ACC112 (cell line): ENCODE results near the gene FAM200A.
"Not testable (repeated sequence)": the region's sequence is repeated elsewhere in the genome, so short reads cannot be mapped to it uniquely, and the experiment has no call there.

ENCODE experiments used
- H2AFZ ChIP-seq: fragments of 200-600 bp; sonication (generic); one replicate; pipeline ENCODE4 v1.6.0; 2017; ENCODE audit warnings: antibody characterized with exemption, low read length; ENCODE audit not compliant: unreplicated experiment
- H3K27ac ChIP-seq: fragments of 200-600 bp; sonication (generic); 2 replicates; pipeline ENCODE4 v1.5.1; 2014; ENCODE audit warnings: low read depth, mild to moderate bottlenecking, antibody characterized with exemption, low read length, moderate library complexity
- H3K27me3 ChIP-seq: fragments of 200-600 bp; sonication (generic); 2 replicates; pipeline ENCODE4 v1.6.1; 2014; ENCODE audit warnings: mild to moderate bottlenecking, antibody characterized with exemption, low read length, moderate library complexity, mixed read lengths; ENCODE audit not compliant: insufficient read depth
- H3K36me3 ChIP-seq: fragments of 200-600 bp; sonication (generic); 2 replicates; pipeline ENCODE4 v1.6.1; 2016; ENCODE audit warnings: mild to moderate bottlenecking, antibody characterized with exemption, low read length, moderate library complexity, mixed read lengths; ENCODE audit not compliant: insufficient read depth
- H3K4me1 ChIP-seq: fragments of 200-600 bp; sonication (generic); one replicate; pipeline ENCODE4 v1.6.1; 2016; ENCODE audit warnings: low read length, mixed read lengths; ENCODE audit not compliant: insufficient read depth, unreplicated experiment, control insufficient read depth
- H3K4me3 ChIP-seq: fragments of 200-600 bp; sonication (generic); 2 replicates; pipeline ENCODE4 v1.5.1; 2014; ENCODE audit warnings: mild to moderate bottlenecking, low read depth, low read length
- H3K79me2 ChIP-seq: fragments of 200-600 bp; sonication (generic); one replicate; pipeline ENCODE4 v1.6.0; 2016; ENCODE audit warnings: low read length; ENCODE audit not compliant: control insufficient read depth, unreplicated experiment, insufficient read depth

Gene FAM200A

DNA sequence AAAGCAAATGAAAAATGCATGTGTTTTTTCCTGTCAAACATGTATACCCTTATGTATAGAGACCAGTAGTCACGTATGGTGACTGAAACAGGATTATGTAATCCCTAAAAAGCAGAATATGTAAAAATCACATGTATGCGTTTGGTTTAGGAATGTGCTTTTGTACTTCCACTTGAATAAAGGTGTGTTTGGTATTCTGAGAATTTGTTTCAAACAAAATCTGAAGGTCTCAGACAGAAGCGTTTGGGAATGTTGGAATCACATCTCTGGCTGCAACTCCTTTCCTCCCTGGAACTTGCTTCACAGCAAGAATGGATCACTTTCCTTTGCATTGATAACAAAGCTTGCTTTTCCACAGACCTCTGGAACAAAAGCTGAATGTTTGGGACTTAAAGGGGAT, 24.3 kb upstream of the FAM200A start:
- Histone ChIP-seq H3K79me2 (no peaks in the 10 kb centered on the region), H3K27me3 (no peaks in the 10 kb centered on the region), H3K27ac (no peak overlapping the region), H2AFZ (no peak overlapping the region), H3K4me1 (peaks cover 8% of the 10 kb centered on the region), H3K36me3 (peaks cover 26% of the 10 kb centered on the region), H3K4me3 (no peak overlapping the region)

DNA sequence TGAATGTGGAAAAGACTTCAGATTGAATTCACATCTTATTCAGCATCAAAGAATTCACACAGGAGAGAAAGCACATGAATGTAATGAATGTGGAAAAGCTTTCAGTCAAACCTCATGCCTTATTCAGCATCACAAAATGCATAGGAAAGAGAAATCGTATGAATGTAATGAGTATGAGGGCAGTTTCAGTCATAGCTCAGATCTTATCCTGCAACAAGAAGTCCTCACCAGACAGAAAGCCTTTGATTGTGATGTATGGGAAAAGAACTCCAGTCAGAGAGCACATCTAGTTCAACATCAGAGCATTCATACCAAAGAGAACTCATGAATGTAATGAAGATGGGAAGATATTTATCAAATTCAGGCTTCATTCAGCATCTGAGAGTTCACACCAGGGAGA, 21.3 kb upstream of the FAM200A start:
- Histone ChIP-seq H3K79me2 (no peaks in the 10 kb centered on the region), H3K4me3 (no peak overlapping the region), H3K27ac (no peak overlapping the region), H3K27me3 (no peaks in the 10 kb centered on the region), H2AFZ (no peak overlapping the region), H3K4me1 (no peaks in the 10 kb centered on the region), H3K36me3 (peaks cover 53% of the 10 kb centered on the region)

DNA sequence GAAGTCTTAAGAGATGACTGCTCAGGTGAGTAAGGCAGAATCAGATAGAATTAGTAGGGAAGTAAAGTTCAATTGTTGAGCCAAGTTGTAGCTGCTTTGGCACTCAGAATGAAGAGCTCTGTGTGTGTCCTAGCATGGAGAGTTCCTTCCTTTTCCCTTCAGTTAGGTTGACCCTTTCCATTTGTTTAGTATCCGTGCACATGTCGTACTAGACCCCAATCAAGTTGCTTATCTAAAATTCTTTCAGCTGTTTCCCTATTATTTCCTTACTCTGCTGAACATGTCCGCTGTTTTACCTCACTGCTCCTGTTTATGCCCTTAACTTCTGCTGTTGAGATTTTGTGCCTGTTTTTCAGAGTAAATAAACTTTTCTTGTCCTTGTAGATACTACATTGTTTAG, 19.9 kb upstream of the FAM200A start:
- H3K4me1 ChIP-seq = no peaks in the 10 kb centered on the region
- peaks cover 4% of the 10 kb centered on the region for H3K79me2 ChIP-seq
- no peak overlapping the region for H3K27ac ChIP-seq
- peaks cover 56% of the 10 kb centered on the region for H3K36me3 ChIP-seq
- no peaks in the 10 kb centered on the region for H3K27me3 ChIP-seq
- no peak overlapping the region for H3K4me3 ChIP-seq
- no peak overlapping the region for H2AFZ ChIP-seq

DNA sequence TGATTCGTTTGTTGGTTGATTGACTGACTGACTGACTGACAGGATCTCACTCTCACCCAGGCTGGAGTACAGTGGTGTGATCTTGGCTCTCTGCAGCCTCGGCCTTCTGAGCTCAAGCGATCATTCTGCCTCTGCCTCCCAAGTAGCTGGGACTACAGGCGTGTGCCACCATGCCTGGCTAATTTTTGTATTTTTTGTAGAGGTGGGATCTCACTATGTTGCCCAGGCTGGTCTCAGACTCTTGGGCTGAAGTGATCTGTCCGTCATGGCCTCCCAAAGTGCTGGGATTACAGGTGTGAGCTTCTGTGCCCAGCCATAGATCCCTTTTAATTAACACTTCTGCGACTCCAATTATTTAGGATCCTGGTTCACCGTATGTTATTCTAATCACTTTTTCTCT, 16.9 kb upstream of the FAM200A start:
- Histone ChIP-seq H3K79me2 (peaks cover 31% of the 10 kb centered on the region), H3K36me3 (peaks cover 79% of the 10 kb centered on the region), H3K4me1 (peaks cover 10% of the 10 kb centered on the region)
- H3K27ac ChIP-seq, H2AFZ ChIP-seq, H3K4me3 ChIP-seq, H3K27me3 ChIP-seq: not testable (repeated sequence)

DNA sequence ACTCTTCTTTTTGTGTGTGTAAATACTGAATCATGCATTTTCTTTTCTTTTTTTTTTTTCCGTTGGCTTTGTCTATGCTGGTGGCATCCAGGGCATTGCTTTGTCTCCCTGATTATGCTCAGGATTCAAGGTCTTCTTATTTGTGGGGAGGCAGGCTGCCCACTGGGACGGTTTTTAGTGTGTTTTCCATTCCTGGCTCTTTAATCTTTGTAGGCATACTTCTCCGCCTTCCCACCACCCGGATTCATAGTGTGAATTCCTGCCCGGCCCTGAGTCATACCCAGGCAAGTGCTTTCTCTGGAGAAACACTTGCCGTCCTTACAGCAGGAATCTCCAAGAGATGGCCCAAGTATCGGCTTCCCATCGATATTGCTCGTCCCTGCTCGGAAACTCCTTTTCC, 11.7 kb upstream of the FAM200A start:
- peaks cover 43% of the 10 kb centered on the region for H3K4me1 ChIP-seq
- peak overlapping the region; percentile 89 for H3K27ac ChIP-seq
- peaks cover 68% of the 10 kb centered on the region for H3K79me2 ChIP-seq
- H3K4me3 ChIP-seq = peak overlapping the region; percentile 32; the same call in 1 of the 2 replicates
- H3K36me3 ChIP-seq = peaks cover 51% of the 10 kb centered on the region
- no peaks in the 10 kb centered on the region for H3K27me3 ChIP-seq
- H2AFZ ChIP-seq = no peak overlapping the region

DNA sequence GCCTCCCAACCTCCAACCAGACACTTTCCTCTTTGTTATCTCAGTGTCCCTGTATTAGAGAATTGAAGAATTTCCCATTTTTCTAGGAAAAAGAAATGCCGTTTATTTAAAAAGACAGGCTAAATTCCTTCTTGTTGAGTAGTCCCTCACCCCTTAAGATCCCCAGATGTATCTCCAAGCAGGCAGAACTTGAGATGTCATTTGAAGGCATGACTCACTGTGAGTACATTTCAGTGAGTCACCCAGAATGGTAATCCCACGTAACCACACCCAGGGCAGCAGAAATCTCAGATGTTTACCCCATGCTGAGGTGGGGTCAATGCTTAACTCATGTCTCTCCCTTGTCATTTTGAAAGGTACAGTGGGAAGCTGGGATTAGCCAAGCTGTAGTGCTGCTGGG, 10.9 kb upstream of the FAM200A start:
- H3K27me3 ChIP-seq = no peaks in the 10 kb centered on the region
- H3K27ac ChIP-seq = peak overlapping the region; percentile 89
- peaks cover 74% of the 10 kb centered on the region for H3K79me2 ChIP-seq
- H3K4me1 ChIP-seq = peaks cover 43% of the 10 kb centered on the region
- peak overlapping the region; percentile 31 for H3K4me3 ChIP-seq
- H3K36me3 ChIP-seq = peaks cover 49% of the 10 kb centered on the region
- no peak overlapping the region for H2AFZ ChIP-seq

DNA sequence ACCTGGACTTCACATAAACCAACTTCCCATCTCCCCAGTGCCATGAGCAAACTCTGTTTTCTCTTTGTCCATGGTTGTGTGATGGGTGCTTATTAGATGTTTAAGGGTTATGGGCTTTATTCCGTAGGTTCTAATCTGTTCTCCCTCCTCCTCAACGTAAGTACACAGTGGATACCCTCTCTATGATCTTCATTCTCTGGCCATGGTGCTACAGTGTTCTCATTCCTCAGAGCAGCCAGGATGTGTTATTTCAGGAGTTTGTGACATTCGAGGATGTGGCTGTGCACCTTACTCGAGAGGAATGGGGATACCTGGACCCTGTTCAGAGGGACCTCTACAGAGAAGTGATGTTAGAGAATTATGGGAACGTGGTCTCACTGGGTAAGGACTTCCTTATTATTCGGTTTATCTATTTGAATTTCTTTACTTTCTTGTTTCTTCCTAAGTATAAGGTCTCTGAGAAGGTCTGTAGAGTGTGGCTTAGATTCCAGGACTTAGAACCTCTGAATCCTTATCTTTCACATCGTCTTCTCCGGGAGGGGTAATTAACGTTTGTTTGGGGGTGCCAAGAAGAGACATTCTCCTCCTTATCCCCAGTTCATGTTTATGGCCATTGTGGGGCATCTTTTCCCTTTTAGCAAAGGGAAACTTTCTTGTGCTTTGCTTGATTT, 10.3 kb upstream of the FAM200A start:
- Histone ChIP-seq H2AFZ (no peak overlapping the region), H3K4me3 (peak overlapping the region; percentile 31), H3K36me3 (peaks cover 46% of the 10 kb centered on the region), H3K4me1 (peaks cover 46% of the 10 kb centered on the region), H3K27ac (peak overlapping the region; percentile 89), H3K79me2 (peaks cover 75% of the 10 kb centered on the region), H3K27me3 (no peaks in the 10 kb centered on the region)

DNA sequence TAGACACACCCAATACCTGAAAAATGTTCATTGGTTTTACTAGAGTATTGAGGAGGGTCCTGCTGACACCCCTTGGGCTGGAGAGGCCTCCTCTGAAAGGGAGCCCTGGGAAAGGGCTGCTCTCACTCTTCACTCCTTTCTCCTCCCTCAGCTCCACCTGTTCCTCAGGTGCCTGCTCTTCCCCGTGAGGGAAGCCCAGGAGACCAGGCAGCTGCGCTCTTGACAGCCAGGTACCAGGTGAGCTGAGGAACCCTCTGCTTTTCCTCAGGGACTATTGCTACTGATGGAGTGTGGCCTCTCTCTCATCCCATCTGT, 9.8 kb upstream of the FAM200A start:
- Histone ChIP-seq H3K27me3 (no peaks in the 10 kb centered on the region), H3K4me1 (peaks cover 51% of the 10 kb centered on the region), H3K36me3 (peaks cover 46% of the 10 kb centered on the region), H3K27ac (peak overlapping the region; percentile 89), H2AFZ (no peak overlapping the region), H3K79me2 (peaks cover 81% of the 10 kb centered on the region), H3K4me3 (no peak overlapping the region)

DNA sequence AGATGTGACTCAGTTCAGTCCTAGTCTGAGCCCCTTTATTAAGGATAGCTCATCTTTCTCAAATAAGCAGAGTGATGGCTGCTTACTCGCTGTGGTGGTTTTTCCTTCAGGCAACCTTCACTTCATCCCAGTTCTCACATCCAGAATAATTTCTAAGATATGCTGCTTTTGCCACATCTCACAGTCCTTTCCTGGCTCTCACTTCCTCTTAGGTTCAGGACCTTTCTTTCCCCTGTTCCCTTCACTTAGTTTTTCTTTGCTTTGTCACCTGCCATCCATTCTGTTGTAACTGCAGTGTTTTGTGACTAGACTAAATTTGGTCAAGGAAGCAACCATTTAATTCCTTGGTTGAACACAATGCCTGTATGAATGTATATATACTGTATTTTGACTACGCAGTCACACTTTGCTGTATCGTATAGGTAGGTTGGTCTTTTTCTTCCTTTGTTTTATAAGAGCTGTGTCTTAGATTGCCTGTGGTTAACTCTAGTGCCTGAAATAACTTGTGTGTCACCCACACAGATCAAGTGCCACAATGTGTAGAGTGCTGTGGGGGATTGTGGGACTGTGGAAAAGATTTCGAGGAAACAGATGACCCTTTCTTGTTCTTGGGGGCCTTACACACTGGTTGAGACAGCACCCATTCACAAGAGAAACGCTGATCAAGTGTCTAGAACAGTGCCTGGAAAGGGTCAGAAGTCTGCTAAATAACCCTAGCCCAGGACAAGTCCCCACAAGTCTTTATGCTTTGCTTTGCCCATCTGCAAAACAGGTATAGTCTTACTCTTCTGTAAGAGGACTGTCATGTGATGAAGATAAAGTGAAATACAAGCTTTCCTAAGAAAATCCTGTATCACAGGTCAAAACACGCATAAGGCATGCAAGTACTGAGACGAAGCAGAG, 9.2 kb upstream of the FAM200A start:
- peaks cover 76% of the 10 kb centered on the region for H3K79me2 ChIP-seq
- peaks cover 51% of the 10 kb centered on the region for H3K4me1 ChIP-seq
- no peaks in the 10 kb centered on the region for H3K27me3 ChIP-seq
- peak overlapping the region; percentile 89 for H3K27ac ChIP-seq
- no peak overlapping the region for H2AFZ ChIP-seq
- peaks cover 41% of the 10 kb centered on the region for H3K36me3 ChIP-seq
- H3K4me3 ChIP-seq = peak overlapping the region; percentile 96; the same call in 1 of the 2 replicates

DNA sequence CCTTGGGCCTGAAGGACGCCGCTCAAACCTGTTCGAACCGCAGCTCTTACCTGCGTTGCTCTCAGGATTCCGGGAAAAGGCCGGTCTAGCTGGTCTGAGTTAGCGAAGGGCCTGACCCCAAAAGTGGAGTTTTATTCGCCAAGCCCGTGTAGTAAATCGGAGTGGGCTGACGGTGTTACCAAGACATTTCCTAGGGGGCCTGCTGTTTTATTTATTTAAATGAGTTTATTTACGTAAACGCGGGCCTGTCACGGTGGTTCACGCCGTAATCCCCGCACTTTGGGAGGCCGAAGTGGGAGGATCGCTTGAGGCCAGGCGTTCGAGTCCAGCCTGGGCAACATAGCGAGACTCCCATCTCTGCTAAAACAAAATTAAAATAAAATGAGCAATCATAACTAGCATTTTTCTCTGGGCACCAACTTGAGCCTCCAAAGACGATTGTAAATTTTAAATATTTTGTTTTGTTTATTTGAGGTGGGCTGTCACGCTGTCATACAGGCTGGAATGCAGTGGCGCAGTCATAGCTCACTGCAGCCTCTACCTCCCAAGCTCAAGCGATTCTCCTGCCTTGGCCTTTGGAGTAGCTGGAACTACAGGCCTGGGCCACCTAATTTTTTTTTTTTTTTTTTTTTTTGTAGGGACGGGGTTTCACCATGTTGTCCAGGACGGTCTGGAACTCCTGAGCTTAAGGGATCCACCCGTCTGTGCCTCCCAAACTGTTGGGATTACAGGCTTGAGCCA, 7.4 kb upstream of the FAM200A start:
- peaks cover 60% of the 10 kb centered on the region for H3K79me2 ChIP-seq
- H3K27me3 ChIP-seq = no peaks in the 10 kb centered on the region
- H3K36me3 ChIP-seq = peaks cover 27% of the 10 kb centered on the region
- H3K4me1 ChIP-seq = peaks cover 47% of the 10 kb centered on the region
- H3K4me3 ChIP-seq = peak overlapping the region; percentile 96
- peak overlapping the region; percentile 85 for H3K27ac ChIP-seq
- H2AFZ ChIP-seq = peak overlapping the region; percentile 45
